ENCODE results near the gene GPR150.
A peak's percentile ranks its signal among the peaks of the same experiment; 100 is the strongest.

The GPR150 gene

DNA sequence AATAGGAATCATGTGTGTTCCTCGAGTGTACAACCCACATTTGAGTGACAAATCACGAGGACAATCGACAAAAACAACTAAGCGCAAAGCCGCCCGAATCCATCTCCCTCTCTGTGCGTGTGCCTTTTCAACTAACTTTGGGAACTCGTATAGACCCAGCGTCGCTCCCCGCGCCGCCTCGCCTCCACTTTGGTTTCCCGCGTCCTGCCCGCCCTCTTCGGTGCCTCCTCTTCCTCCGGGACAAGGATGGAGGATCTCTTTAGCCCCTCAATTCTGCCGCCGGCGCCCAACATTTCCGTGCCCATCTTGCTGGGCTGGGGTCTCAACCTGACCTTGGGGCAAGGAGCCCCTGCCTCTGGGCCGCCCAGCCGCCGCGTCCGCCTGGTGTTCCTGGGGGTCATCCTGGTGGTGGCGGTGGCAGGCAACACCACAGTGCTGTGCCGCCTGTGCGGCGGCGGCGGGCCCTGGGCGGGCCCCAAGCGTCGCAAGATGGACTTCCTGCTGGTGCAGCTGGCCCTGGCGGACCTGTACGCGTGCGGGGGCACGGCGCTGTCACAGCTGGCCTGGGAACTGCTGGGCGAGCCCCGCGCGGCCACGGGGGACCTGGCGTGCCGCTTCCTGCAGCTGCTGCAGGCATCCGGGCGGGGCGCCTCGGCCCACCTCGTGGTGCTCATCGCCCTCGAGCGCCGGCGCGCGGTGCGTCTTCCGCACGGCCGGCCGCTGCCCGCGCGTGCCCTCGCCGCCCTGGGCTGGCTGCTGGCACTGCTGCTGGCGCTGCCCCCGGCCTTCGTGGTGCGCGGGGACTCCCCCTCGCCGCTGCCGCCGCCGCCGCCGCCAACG lies at the start of gene GPR150:
Gene GPR150 (plus strand): TSS at position 58 of the 840 bp plus-strand sequence. CDS start 189 bp downstream, at position 247.
- DNase-seq (ENCODE audit: low spot score), result peak; percentile 84
- no peak for TF ChIP-seq CTCF (IDR thresholded peaks at IDR 0.05; ENCODE audit: extremely low read depth, missing control alignments)

- DNase-seq (ENCODE audit: low spot score), result no peak
- TF ChIP-seq CTCF (IDR thresholded peaks at IDR 0.05; ENCODE audit: extremely low read depth, missing control alignments), result no peak
Observed at GRCh38 chr5:95572016-95572415, 47.9 kb upstream of the GPR150 start.

- TF ChIP-seq CTCF (IDR thresholded peaks at IDR 0.05; ENCODE audit: extremely low read depth, missing control alignments), result no peak
- DNase-seq (ENCODE audit: low spot score), result no peak
Observed at GRCh38 chr5:95581576-95581975, 38.3 kb upstream of the GPR150 start.

DNA sequence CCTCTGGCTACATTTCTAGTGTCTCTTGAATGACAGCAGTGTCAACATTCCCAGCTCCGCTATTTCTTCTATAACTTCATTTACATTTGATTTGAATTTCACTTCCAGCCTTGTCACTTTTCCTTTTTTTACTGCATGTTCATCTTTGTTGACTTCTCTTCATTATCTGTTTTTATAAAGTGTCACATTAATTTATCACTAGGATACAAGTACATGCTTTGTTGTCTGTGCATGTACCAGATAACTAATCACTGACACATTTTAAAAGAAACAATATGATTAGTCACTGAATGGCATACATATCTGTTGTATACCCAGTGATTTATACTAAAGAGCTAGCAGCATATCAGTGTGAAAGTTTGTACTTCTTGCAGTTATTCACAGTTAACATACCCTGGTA lies 35.9 kb upstream of the GPR150 start:
- TF ChIP-seq CTCF (IDR thresholded peaks at IDR 0.05; ENCODE audit: extremely low read depth, missing control alignments), result no peak
- DNase-seq (ENCODE audit: low spot score), result no peak

DNA sequence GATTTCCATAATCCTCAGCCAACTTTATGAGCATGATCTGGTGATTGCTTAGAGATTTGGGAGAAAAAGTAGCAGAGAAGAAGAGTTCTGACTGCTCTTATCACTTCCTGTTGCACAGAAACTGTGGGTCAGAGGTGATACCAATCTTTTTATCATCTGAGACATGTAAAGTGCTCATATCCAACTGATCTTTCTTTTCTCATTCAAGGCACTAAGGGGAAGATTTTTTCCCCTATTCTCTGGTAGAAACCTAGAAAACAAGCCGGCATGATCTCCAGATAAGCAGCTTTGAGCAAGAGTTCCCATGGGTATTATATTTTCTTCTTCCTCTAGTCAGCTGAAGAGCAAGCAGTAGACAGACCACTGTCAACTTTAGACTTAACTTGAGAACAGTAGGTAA lies 29.0 kb upstream of the GPR150 start:
- no peak for DNase-seq (ENCODE audit: low spot score)
- no peak for TF ChIP-seq CTCF (IDR thresholded peaks at IDR 0.05; ENCODE audit: extremely low read depth, missing control alignments)

- TF ChIP-seq CTCF (IDR thresholded peaks at IDR 0.05; ENCODE audit: extremely low read depth, missing control alignments), result no peak
Observed at GRCh38 chr5:95591490-95591901, 28.4 kb upstream of the GPR150 start.

GRCh38 chr5:95595289-95595931 lies 24.5 kb upstream of the GPR150 start:
- TF ChIP-seq CTCF (IDR thresholded peaks at IDR 0.05; ENCODE audit: extremely low read depth, missing control alignments), result no peak
- no peak for DNase-seq (ENCODE audit: low spot score)

More at GRCh38 chr5:95591490-95591901, 28.4 kb upstream of the GPR150 start:
- peak; percentile 31 for DNase-seq (ENCODE audit: low spot score)
